SU-DHL-6 (cell line): ENCODE measurements around the gene DDX27.
A peak's percentile ranks its signal among the peaks of the same experiment; 100 is the strongest.

Experiments
- H2AFZ ChIP-seq: fragments of 200-600 bp; sonication (generic); 2 replicates; pipeline ENCODE4 v1.6.1; 2014; ENCODE audit warnings: low read depth, mild to moderate bottlenecking, moderate library complexity, mixed read lengths, antibody characterized with exemption, low read length; ENCODE audit not compliant: severe bottlenecking
- H3F3A ChIP-seq: fragments of 200-600 bp; shearing (Covaris generic); 2 replicates; pipeline ENCODE4 v1.6.0; 2016; ENCODE audit warnings: antibody characterized with exemption, mild to moderate bottlenecking; ENCODE audit not compliant: insufficient read depth
- H3K27ac ChIP-seq: fragments of 200-600 bp; sonication (generic); 2 replicates; pipeline ENCODE4 v1.5.1; 2016; ENCODE audit warnings: low read depth, mild to moderate bottlenecking, low read length, moderate library complexity, mixed read lengths
- H3K27me3 ChIP-seq: fragments of 200-600 bp; sonication (generic), shearing (Covaris generic); 2 replicates; pipeline ENCODE4 v1.6.0; 2014; ENCODE audit warnings: mild to moderate bottlenecking, low read length
- H3K36me3 ChIP-seq: fragments of 200-600 bp; sonication (generic); 2 replicates; pipeline ENCODE4 v1.6.1; 2014; ENCODE audit warnings: mild to moderate bottlenecking, low read length, mixed read lengths
- H3K4me2 ChIP-seq: fragments of 300-600, 200-600 bp; shearing (Covaris generic), sonication (generic); 2 replicates; pipeline ENCODE4 v1.6.0; 2014; ENCODE audit warnings: low read length, low read depth, mild to moderate bottlenecking; ENCODE audit not compliant: poor library complexity, severe bottlenecking
- H3K4me3 ChIP-seq: fragments of 200-600 bp; sonication (generic); 2 replicates; pipeline ENCODE4 v1.5.1; 2014; ENCODE audit warnings: antibody characterized with exemption, low read length, mild to moderate bottlenecking, mixed read lengths; ENCODE audit not compliant: insufficient read depth, poor library complexity, severe bottlenecking
- H3K79me2 ChIP-seq: fragments of 200-600 bp; sonication (generic); 2 replicates; pipeline ENCODE4 v1.6.1; 2014; ENCODE audit warnings: mild to moderate bottlenecking, low read length, moderate library complexity; ENCODE audit not compliant: insufficient read depth
- H3K9ac ChIP-seq: fragments of 200-600 bp; sonication (generic); 2 replicates; pipeline ENCODE4 v1.7.0; 2014; ENCODE audit warnings: mild to moderate bottlenecking, low read length
- H3K9me2 ChIP-seq: fragments of 200-600 bp; sonication (generic); replicated peaks from 2 replicates; pipeline ENCODE4 v1.6.1; 2014; ENCODE audit warnings: low read length; ENCODE audit not compliant: insufficient read depth
- H3K9me3 ChIP-seq: fragments of 200-600 bp; sonication (generic); 2 replicates; pipeline ENCODE4 v1.6.1; 2014; ENCODE audit warnings: low read length, mixed read lengths; ENCODE audit not compliant: insufficient read depth
- H4K20me1 ChIP-seq: fragments of 200-600 bp; sonication (generic); 2 replicates; pipeline ENCODE4 v1.6.1; 2014; ENCODE audit warnings: low read depth, mild to moderate bottlenecking, antibody characterized with exemption, low read length, moderate library complexity, mixed read lengths
- CTCF ChIP-seq: fragments of 200-600 bp; sonication (generic); IDR thresholded peaks from one replicate; pipeline ENCODE4 v1.5.1; 2017; ENCODE audit warnings: antibody characterized with exemption, mild to moderate bottlenecking, low read length, moderate library complexity; ENCODE audit not compliant: insufficient read depth, poor library complexity, severe bottlenecking
- EZH2phosphoT487 ChIP-seq: fragments of 200-600 bp; sonication (generic), shearing (Covaris generic); conservative IDR thresholded peaks from 2 replicates; pipeline ENCODE4 v1.6.1; 2018; ENCODE audit warnings: mild to moderate bottlenecking, antibody characterized with exemption, low read length, moderate library complexity, mixed read lengths

Gene DDX27

GRCh38 chr20:49276961-49277785 is 58.0 kb downstream of the DDX27 start:
- peaks cover 25% of the 10 kb centered on the region; the same call in 1 of the 2 replicates for H4K20me1 ChIP-seq
- peak overlapping the region; percentile 19 for H2AFZ ChIP-seq
- H3K9me3 ChIP-seq, result peaks cover 4% of the 10 kb centered on the region; the same call in 1 of the 2 replicates
- H3K79me2 ChIP-seq, result peaks cover 65% of the 10 kb centered on the region
- TF ChIP-seq CTCF, result no peak
- no peak for TF ChIP-seq EZH2phosphoT487
- H3K4me3 ChIP-seq, result peak overlapping the region; percentile 64
- peak overlapping the region; percentile 90 for H3K27ac ChIP-seq
- H3K36me3 ChIP-seq, result peaks cover 43% of the 10 kb centered on the region
- peaks cover 51% of the 10 kb centered on the region for H3F3A ChIP-seq
- no peaks in the 10 kb centered on the region for H3K9me2 ChIP-seq
- H3K4me2 ChIP-seq, result peak overlapping the region; percentile 79
- H3K9ac ChIP-seq, result peak overlapping the region; percentile 95
- no peaks in the 10 kb centered on the region for H3K27me3 ChIP-seq

GRCh38 chr20:49277786-49278035 is 58.5 kb downstream of the DDX27 start:
- Histone ChIP-seq H3K9me3 (peaks cover 4% of the 10 kb centered on the region; the same call in 1 of the 2 replicates), H3K9me2 (no peaks in the 10 kb centered on the region), H4K20me1 (peaks cover 31% of the 10 kb centered on the region; the same call in 1 of the 2 replicates), H3K36me3 (peaks cover 45% of the 10 kb centered on the region), H2AFZ (peak overlapping the region; percentile 19), H3K79me2 (peaks cover 71% of the 10 kb centered on the region), H3K4me3 (peak overlapping the region; percentile 64), H3F3A (peaks cover 56% of the 10 kb centered on the region), H3K27ac (peak overlapping the region; percentile 90), H3K4me2 (peak overlapping the region; percentile 79), H3K27me3 (no peaks in the 10 kb centered on the region), H3K9ac (peak overlapping the region; percentile 95)
- TF ChIP-seq EZH2phosphoT487, result no peak
- no peak for TF ChIP-seq CTCF

- peaks cover 4% of the 10 kb centered on the region; the same call in 1 of the 2 replicates for H3K9me3 ChIP-seq
- H4K20me1 ChIP-seq, result peaks cover 35% of the 10 kb centered on the region; the same call in 1 of the 2 replicates
- peak within 1 kb of the TSS; percentile 95 for H3K9ac ChIP-seq
- TF ChIP-seq EZH2phosphoT487 (no peak), CTCF (no peak)
- H3K36me3 ChIP-seq, result peaks cover 50% of the 10 kb centered on the region
- H3K4me2 ChIP-seq, result peak within 1 kb of the TSS; percentile 79
- peak within 1 kb of the TSS; percentile 90 for H3K27ac ChIP-seq
- H2AFZ ChIP-seq, result peak within 1 kb of the TSS; percentile 19
- H3K9me2 ChIP-seq, result no peaks in the 10 kb centered on the region
- H3K4me3 ChIP-seq, result peak within 1 kb of the TSS; percentile 97
- no peaks in the 10 kb centered on the region for H3K27me3 ChIP-seq
- H3K79me2 ChIP-seq, result peaks cover 76% of the 10 kb centered on the region
- peaks cover 61% of the 10 kb centered on the region for H3F3A ChIP-seq
Observed at GRCh38 chr20:49278036-49278817, 59.0 kb downstream of the DDX27 start, which contains the start of gene ZNFX1. Gene ZNFX1 (minus strand): TSS chr20:49278057. CDS start chr20:49275839, 2,218 bp downstream.
